ENCODE data around the gene MAPKAPK2.
"Not testable (repeated sequence)": the region's sequence is repeated elsewhere in the genome, so short reads cannot be mapped to it uniquely, and the experiment has no call there.

Gene MAPKAPK2

DNA sequence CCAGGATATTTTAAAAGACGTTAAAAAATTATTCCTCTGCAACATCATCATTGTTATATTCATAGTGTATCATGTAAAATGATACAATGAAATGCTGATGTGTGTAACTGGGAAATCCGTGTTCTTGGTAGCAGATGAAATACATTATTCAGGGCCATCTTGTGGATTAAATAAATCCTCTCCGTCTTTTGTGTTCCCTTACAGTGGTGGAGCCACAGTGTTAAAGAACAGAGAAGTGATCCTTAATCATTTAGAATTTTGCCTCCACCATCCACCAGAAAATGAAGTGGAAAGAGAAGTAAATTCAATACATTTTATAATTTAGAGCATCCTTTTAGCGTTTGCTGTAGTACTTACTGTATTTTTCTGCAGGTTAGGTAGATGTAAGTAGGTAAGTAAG, 48.0 kb upstream of the MAPKAPK2 start:
- no peak overlapping the region for H3K9ac ChIP-seq (ENCODE audit: low read length)
- TF ChIP-seq, protein P1, sequence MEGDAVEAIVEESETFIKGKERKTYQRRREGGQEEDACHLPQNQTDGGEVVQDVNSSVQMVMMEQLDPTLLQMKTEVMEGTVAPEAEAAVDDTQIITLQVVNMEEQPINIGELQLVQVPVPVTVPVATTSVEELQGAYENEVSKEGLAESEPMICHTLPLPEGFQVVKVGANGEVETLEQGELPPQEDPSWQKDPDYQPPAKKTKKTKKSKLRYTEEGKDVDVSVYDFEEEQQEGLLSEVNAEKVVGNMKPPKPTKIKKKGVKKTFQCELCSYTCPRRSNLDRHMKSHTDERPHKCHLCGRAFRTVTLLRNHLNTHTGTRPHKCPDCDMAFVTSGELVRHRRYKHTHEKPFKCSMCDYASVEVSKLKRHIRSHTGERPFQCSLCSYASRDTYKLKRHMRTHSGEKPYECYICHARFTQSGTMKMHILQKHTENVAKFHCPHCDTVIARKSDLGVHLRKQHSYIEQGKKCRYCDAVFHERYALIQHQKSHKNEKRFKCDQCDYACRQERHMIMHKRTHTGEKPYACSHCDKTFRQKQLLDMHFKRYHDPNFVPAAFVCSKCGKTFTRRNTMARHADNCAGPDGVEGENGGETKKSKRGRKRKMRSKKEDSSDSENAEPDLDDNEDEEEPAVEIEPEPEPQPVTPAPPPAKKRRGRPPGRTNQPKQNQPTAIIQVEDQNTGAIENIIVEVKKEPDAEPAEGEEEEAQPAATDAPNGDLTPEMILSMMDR (IDR thresholded peaks at IDR 0.05; ENCODE audit: low read length), result no peak
- TF ChIP-seq EZH2phosphoT487 (IDR thresholded peaks at IDR 0.05; ENCODE audit: low read length) (no peak), EZH2 (optimal IDR thresholded peaks at IDR 0.05; ENCODE audit: low read depth, low read length) (no peak)
- no peaks in the 10 kb centered on the region for H3K9me3 ChIP-seq (replicated peaks; ENCODE audit: insufficient read depth, low read length)
- H3K36me3 ChIP-seq (replicated peaks; ENCODE audit: insufficient read depth, low read length), result no peaks in the 10 kb centered on the region
- peaks cover 11% of the 10 kb centered on the region for H3K4me1 ChIP-seq (ENCODE audit: low read length)
- no peak overlapping the region for H3K4me2 ChIP-seq (ENCODE audit: low read depth, low read length)
- H2AFZ ChIP-seq (ENCODE audit: low read length), result no peak overlapping the region
- no peak overlapping the region for H3K27ac ChIP-seq (ENCODE audit: low read length)
- no peaks in the 10 kb centered on the region for H3K79me2 ChIP-seq (ENCODE audit: low read length)
- DNase-seq, result no peak
- H3K27me3 ChIP-seq (replicated peaks; ENCODE audit: insufficient read depth, low read length), result peaks cover 5% of the 10 kb centered on the region; the same call in 1 of the 2 replicates
- no peaks in the 10 kb centered on the region for H3K9me2 ChIP-seq (replicated peaks; ENCODE audit: insufficient read depth, low read length)
- H3K4me3 ChIP-seq (ENCODE audit: low read length), result no peak overlapping the region
- H4K20me1 ChIP-seq (ENCODE audit: insufficient read depth, low read length), result no peaks in the 10 kb centered on the region
- peaks cover 14% of the 10 kb centered on the region; the same call in 1 of the 2 replicates for H3F3A ChIP-seq (ENCODE audit: insufficient read depth, low read length)

DNA sequence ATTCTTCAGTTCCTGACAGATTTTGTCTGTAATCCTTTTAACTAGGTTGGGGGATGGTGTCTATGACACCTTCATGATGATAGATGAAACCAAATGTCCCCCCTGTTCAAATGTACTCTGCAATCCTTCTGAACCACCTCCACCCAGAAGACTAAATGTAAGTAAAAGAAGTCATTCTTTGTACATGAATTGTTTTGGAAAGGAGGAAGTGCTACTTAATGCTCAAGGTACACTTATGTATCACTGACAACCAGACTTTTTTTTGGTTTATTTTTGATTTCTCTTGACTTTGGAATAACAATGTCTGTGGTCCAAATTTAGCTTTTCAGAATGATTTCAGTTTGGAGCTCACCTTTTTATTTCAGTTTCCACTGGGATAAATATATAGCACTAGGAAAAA, 47.1 kb upstream of the MAPKAPK2 start:
- H4K20me1 ChIP-seq (ENCODE audit: insufficient read depth, low read length), result no peaks in the 10 kb centered on the region
- no peak for TF ChIP-seq EZH2phosphoT487 (IDR thresholded peaks at IDR 0.05; ENCODE audit: low read length)
- no peak for TF ChIP-seq EZH2 (optimal IDR thresholded peaks at IDR 0.05; ENCODE audit: low read depth, low read length)
- TF ChIP-seq, protein P1 (IDR thresholded peaks at IDR 0.05; ENCODE audit: low read length), result no peak
- peaks cover 5% of the 10 kb centered on the region; the same call in 1 of the 2 replicates for H3K27me3 ChIP-seq (replicated peaks; ENCODE audit: insufficient read depth, low read length)
- no peaks in the 10 kb centered on the region for H3K9me2 ChIP-seq (replicated peaks; ENCODE audit: insufficient read depth, low read length)
- H2AFZ ChIP-seq (ENCODE audit: low read length), result no peak overlapping the region
- H3K9me3 ChIP-seq (replicated peaks; ENCODE audit: insufficient read depth, low read length), result no peaks in the 10 kb centered on the region
- no peaks in the 10 kb centered on the region for H3K36me3 ChIP-seq (replicated peaks; ENCODE audit: insufficient read depth, low read length)
- H3K79me2 ChIP-seq (ENCODE audit: low read length), result no peaks in the 10 kb centered on the region
- H3K27ac ChIP-seq (ENCODE audit: low read length), result no peak overlapping the region
- no peak overlapping the region for H3K4me3 ChIP-seq (ENCODE audit: low read length)
- H3K4me1 ChIP-seq (ENCODE audit: low read length), result peaks cover 11% of the 10 kb centered on the region
- no peak overlapping the region for H3K4me2 ChIP-seq (ENCODE audit: low read depth, low read length)
- peaks cover 14% of the 10 kb centered on the region; the same call in 1 of the 2 replicates for H3F3A ChIP-seq (ENCODE audit: insufficient read depth, low read length)
- no peak for DNase-seq
- no peak overlapping the region for H3K9ac ChIP-seq (ENCODE audit: low read length)

DNA sequence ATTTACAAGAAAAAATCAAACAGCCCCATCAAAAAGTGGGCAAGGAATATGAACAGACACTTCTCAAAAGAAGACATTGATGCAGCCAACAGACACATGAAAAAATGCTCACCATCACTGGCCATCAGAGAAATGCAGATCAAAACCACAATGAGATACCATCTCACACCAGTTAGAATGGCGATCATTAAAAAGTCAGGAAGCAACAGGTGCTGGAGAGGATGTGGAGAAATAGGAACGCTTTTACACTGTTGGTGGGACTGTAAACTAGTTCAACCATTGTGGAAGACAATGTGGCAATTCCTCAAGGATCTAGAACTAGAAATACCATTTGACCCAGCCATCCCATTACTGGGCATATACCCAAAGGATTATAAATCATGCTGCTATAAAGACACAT, 42.6 kb upstream of the MAPKAPK2 start:
- H3K36me3 ChIP-seq (replicated peaks; ENCODE audit: insufficient read depth, low read length); H2AFZ ChIP-seq (ENCODE audit: low read length); DNase-seq; H3F3A ChIP-seq (ENCODE audit: insufficient read depth, low read length); H3K79me2 ChIP-seq (ENCODE audit: low read length); H3K27me3 ChIP-seq (replicated peaks; ENCODE audit: insufficient read depth, low read length); H4K20me1 ChIP-seq (ENCODE audit: insufficient read depth, low read length); H3K27ac ChIP-seq (ENCODE audit: low read length); H3K9me2 ChIP-seq (replicated peaks; ENCODE audit: insufficient read depth, low read length); H3K4me2 ChIP-seq (ENCODE audit: low read depth, low read length); H3K9me3 ChIP-seq (replicated peaks; ENCODE audit: insufficient read depth, low read length); H3K4me1 ChIP-seq (ENCODE audit: low read length); H3K4me3 ChIP-seq (ENCODE audit: low read length); H3K9ac ChIP-seq (ENCODE audit: low read length): not testable (repeated sequence)

DNA sequence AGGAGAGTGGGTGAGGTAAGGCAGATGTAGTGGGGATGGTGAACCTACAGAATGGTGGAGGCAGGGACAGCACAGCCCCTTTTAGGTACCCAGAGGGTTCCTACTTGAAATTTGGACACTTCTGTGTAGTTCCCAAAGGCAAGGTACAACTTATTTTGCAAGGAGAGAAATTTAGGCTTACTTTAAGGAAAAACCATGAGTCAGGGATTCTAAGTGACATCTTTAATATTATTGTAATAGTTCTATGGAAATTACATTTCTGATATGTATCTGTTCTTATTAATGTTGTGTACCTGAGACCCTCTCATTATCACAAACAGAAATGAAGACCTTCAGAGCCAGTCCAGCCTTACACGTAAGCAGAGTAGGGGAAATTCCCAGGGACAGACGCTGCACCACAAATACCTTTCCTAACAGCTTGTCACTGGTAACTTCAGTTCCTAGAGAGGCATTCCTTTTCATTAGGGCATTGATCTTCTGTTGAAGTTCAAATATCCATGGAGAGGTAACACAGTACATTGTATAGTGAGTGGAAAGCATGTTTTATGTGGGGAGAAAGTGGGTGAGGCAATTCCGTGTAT, 41.5 kb upstream of the MAPKAPK2 start:
- Histone ChIP-seq H3K79me2 (ENCODE audit: low read length) (no peaks in the 10 kb centered on the region), H4K20me1 (ENCODE audit: insufficient read depth, low read length) (no peaks in the 10 kb centered on the region), H3K4me3 (ENCODE audit: low read length) (no peak overlapping the region), H3K9ac (ENCODE audit: low read length) (no peak overlapping the region), H3K4me1 (ENCODE audit: low read length) (0 out of 2 replicates have a peak, but pooled peaks cover 6% of the 10 kb centered on the region), H3K9me3 (replicated peaks; ENCODE audit: insufficient read depth, low read length) (no peaks in the 10 kb centered on the region), H3K27ac (ENCODE audit: low read length) (no peak overlapping the region), H3K36me3 (replicated peaks; ENCODE audit: insufficient read depth, low read length) (no peaks in the 10 kb centered on the region), H3K9me2 (replicated peaks; ENCODE audit: insufficient read depth, low read length) (no peaks in the 10 kb centered on the region), H3K27me3 (replicated peaks; ENCODE audit: insufficient read depth, low read length) (no peaks in the 10 kb centered on the region), H2AFZ (ENCODE audit: low read length) (no peak overlapping the region), H3K4me2 (ENCODE audit: low read depth, low read length) (no peak overlapping the region), H3F3A (ENCODE audit: insufficient read depth, low read length) (no peaks in the 10 kb centered on the region)
- TF ChIP-seq, protein P1 (IDR thresholded peaks at IDR 0.05; ENCODE audit: low read length), result no peak
- TF ChIP-seq EZH2phosphoT487 (IDR thresholded peaks at IDR 0.05; ENCODE audit: low read length), result no peak
- TF ChIP-seq EZH2 (optimal IDR thresholded peaks at IDR 0.05; ENCODE audit: low read depth, low read length), result no peak
- no peak for DNase-seq

All from MM.1S (cell line).